HG03066 (cell line): ENCODE measurements around the gene APOL3.
"Not testable (repeated sequence)": the region's sequence is repeated elsewhere in the genome, so short reads cannot be mapped to it uniquely, and the experiment has no call there.

Source experiments
- ATAC-seq: cut with Tn5 transposase; IDR thresholded peaks from one replicate; pipeline ENCODE4 v1.9.1; 2021; ENCODE audit warnings: low read depth; ENCODE audit not compliant: unreplicated experiment

The APOL3 gene

GRCh38 chr22:36162127-36163034 is 1.8 kb upstream of the APOL3 start:
- ATAC-seq: no peak

- ATAC-seq: not testable (repeated sequence)
Measured at GRCh38 chr22:36161793-36162126, 1.2 kb upstream of the APOL3 start.

- no peak for ATAC-seq
Measured at GRCh38 chr22:36156515-36157419, 3.8 kb downstream of the APOL3 start.

GRCh38 chr22:36156119-36156514 is 4.4 kb downstream of the APOL3 start:
- ATAC-seq: no peak

DNA sequence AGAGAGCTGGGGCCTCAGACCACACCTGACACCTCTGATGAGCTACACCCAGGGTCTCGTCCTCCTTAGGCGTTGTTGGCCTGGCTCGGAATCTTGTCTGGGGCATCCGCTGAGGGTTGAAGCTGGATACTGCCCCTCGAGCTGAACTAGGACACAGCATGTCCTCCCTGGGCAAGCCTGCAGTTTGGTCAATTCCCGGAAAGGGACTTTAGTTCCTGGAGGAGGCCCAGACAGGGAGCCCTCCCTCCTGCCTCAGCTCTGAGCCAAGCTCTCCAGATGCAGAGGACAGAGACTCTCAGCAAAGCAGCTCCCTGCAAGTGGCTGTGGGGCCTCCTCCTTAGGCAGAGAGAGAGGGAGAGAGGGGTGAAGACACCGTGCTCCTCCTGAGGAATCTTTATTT is 4.9 kb downstream of the APOL3 start:
- no peak for ATAC-seq

- no peak for ATAC-seq
Measured at GRCh38 chr22:36154423-36154945, 6.1 kb downstream of the APOL3 start.

GRCh38 chr22:36153501-36154422 is 6.8 kb downstream of the APOL3 start:
- no peak for ATAC-seq

DNA sequence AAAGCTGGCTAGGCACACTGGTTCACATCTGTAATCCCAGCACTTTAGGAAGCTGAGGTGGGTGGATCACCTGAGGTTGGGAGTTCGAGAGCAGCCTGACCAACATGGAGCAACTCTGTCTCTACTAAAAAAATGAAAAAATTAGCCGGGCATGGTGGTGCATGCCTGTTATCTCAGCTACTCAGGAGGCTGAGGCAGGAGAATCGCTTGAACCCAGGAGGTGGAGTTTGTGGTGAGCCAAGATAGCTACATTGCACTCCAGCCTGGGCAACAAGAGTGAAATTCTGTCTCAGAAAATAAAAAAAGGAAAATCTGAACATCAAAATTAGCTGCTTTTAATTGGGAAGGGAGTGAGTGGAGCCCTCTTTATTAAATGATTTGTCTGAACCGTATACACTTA is 7.7 kb downstream of the APOL3 start:
- ATAC-seq: not testable (repeated sequence)

DNA sequence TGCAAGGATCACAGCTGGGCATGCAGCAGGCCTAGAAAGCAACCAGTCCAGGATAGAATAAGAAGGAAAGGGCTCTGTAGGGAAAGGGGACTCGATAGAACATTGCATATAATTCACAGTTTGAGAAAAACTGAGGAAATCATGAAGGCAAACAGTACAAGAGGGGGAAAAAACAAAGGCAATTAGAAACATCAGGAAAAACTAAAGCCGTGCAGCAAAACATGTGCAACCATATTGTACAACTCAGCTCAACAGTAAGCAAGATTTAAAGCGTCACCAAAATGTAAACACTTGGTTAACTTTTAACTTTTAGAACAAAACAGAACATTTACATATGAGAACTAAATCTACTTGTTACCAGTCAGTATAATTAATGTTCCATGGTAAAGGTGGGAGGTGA is 8.5 kb downstream of the APOL3 start:
- ATAC-seq: no peak

GRCh38 chr22:36151006-36151595 is 9.5 kb downstream of the APOL3 start:
- ATAC-seq: no peak

DNA sequence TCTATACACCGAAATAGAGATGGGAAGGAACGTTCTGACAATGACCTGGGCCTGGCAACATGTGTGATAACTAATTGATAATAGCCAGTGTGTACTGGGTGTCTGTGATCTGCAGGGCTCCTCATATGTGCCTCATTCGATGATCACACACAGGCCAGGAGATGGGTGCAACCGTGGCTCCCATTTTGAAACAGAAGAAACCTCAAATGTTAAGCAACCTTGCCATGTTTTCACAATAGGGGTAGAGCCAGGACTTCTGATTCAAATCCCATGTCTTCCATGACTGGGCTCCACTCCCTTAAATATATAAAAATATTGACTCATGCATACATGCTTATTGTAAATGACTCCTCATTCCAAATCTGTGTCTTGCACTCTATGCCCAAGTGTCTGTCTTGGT is 11.1 kb downstream of the APOL3 start:
- ATAC-seq: no peak

DNA sequence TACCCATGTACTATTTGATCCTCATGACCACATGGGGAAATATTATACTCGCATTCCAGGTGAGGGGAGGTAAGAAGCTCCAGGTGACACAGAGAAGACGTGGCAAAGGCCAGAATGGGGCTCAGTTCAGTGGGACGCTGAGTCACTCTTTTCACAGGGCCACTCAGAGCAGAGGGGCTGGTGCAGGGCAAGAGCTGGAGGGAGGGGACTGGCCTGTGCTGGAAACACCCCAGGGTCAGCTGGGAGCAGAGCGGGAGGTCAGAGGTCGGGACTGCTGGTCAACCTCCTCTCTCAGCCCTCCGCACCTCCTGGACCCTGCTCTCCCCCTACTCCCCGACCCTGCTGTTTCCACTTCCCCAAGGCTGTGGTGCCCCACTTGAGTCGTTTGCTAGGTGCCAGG is 12.1 kb downstream of the APOL3 start:
- no peak for ATAC-seq

DNA sequence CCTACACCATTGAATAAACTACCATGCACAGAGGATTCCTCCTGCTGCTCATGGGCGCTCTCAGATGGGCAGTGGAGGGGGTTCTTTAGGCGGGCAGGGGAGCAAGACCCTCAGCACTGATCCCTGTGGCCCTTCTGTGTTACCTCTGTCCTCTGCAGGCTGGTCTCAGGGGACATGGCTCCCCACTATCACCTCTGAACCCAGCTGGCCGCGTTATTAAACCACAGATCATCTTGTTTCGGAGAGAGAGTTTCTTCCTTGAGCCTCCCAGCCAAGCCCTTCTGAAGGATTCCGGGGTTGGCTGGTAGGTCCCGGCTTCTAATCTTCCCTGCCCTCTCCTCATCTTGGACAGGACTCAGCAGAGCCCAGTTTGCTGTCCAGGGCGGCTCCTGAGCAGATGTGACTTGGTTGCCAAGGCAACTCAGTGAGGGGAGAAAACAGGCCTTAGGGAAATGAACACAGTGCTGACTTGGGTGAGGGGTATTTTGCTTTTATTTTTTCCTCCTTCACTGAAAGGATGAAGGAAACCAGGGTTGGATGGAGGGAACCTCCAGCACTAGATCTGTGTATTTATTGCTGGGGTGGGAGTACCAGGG is 13.3 kb downstream of the APOL3 start:
- ATAC-seq: no peak

GRCh38 chr22:36145881-36146280 is 14.7 kb downstream of the APOL3 start:
- ATAC-seq: no peak

DNA sequence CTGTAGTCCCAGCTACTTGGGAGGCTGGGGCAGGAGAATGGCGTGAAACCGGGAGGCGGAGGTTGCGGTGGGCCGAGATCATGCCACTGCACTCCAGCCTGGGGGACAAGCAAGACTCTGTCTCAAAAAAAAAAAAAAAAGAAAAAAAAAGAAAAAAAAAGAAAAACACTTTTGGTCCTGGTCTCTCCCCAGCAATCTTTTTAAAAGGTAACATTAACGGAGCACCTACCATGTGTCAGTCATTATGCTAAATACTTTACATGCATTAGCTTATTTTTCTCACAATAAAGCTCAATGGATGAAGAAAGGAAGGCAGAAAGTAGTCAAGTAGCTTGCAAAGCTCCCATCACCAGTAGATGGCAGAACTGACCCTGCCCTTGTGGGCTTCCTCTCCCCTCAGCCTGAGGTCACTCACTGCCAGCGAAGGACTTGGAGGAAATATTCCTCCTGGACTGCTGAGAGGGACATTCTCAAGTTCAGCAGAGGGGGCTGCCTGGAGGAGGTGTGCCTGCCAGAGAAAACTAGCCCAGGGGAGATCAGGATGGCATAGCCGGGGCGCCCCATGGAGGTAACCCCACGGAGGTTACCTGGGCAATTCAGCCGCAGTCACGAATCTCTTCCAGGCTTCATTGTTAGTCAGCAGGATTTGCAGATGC is 15.5 kb downstream of the APOL3 start:
- ATAC-seq: no peak

GRCh38 chr22:36143956-36144355 is 16.6 kb downstream of the APOL3 start:
- ATAC-seq: no peak

DNA sequence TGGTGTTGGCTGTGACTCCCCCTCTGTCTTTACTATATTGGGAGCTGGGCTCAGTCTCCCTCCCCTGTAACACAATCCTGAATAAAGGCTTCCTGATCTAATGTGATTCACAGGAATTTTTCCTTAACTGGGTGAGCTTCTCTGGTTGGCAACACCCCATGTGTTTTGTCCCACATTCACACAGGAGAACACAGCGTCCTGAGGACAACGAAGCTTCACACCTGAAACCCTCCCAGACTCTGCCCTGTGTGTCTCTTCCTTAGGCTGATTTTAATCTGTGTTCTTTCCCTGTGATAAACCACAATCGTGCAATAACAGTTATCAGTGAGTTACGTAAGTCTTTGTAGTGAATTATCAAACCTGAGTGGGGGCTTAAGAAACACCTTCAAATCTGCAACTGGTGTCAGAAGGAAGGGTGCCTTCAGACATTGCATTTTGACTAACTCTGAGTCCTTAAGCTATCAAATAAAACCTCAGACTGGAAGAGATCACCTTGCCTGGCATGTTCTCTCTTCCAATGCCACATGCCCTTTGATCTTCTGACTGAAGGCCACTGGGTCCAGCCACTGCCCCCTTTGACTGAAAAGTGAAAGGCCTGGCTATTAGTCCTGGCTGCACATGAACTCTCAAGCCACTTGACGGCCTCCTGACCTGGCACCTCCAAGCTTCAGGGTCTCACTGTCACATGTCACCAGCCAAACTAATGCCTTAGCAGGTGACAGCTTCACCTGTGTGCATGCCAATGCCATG is 17.3 kb downstream of the APOL3 start:
- no peak for ATAC-seq

DNA sequence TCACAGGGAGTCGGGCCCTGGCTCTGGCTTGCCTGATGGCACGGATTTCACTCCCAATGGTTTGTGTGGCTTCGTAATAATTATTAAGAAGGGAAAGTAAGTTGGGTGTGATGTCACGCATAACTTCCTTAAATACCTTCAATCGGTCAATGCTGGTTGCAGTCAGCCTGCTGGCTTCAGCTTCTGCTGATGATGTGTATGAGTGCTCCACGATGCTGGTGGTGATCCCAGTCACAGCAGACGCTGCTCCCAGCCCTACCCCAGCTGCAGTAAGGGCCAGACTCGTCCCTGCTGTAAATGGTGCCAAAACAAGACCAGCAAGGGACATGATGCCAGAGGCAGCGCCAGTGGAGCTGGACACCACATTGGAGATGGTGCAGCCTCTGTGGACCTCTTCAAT is 19.1 kb downstream of the APOL3 start:
- ATAC-seq: no peak
